Endometrium (tissue), 2 donors: ENCODE results near the gene NIPAL4.

ENCODE experiments used
- FAIRE-seq: peaks from 2 replicates; lab custom pipeline; 2012; peaks lifted over from hg19 to GRCh38; lab: Jason Lieb, UNC
- donor health status: control.
- donor health status: control.

The NIPAL4 gene

GRCh38 chr5:157486221-157486681 lies 26.2 kb downstream of the NIPAL4 start:
- no peak for FAIRE-seq

GRCh38 chr5:157486861-157487260 lies 26.8 kb downstream of the NIPAL4 start:
- no peak for FAIRE-seq

GRCh38 chr5:157487358-157487757 lies 27.3 kb downstream of the NIPAL4 start:
- FAIRE-seq = no peak

- FAIRE-seq = no peak
These were observed 31.5 kb downstream of the NIPAL4 start for GRCh38 chr5:157491471-157491995.

- FAIRE-seq = no peak
These were observed 32.9 kb downstream of the NIPAL4 start for GRCh38 chr5:157492886-157493285.

- no peak for FAIRE-seq
These were observed 34.3 kb downstream of the NIPAL4 start for GRCh38 chr5:157494178-157494832.

- FAIRE-seq = no peak
These were observed 36.9 kb downstream of the NIPAL4 start for GRCh38 chr5:157496864-157497263.

- FAIRE-seq = no peak
These were observed 38.0 kb downstream of the NIPAL4 start for GRCh38 chr5:157497875-157498611.

GRCh38 chr5:157502143-157502647 lies 42.2 kb downstream of the NIPAL4 start:
- no peak for FAIRE-seq

GRCh38 chr5:157504053-157504452 lies 44.0 kb downstream of the NIPAL4 start:
- no peak for FAIRE-seq

GRCh38 chr5:157505496-157505895 lies 45.5 kb downstream of the NIPAL4 start:
- FAIRE-seq = no peak

GRCh38 chr5:157506066-157506590 lies 46.1 kb downstream of the NIPAL4 start:
- no peak for FAIRE-seq

- FAIRE-seq = no peak
These were observed 47.2 kb downstream of the NIPAL4 start for GRCh38 chr5:157506981-157507780.

GRCh38 chr5:157509093-157509492 lies 49.1 kb downstream of the NIPAL4 start:
- no peak for FAIRE-seq

GRCh38 chr5:157509587-157509986 lies 49.6 kb downstream of the NIPAL4 start:
- FAIRE-seq = no peak

- no peak for FAIRE-seq
These were observed 50.7 kb downstream of the NIPAL4 start for GRCh38 chr5:157510682-157511081.

GRCh38 chr5:157511651-157512644 lies 51.9 kb downstream of the NIPAL4 start:
- FAIRE-seq = peak; percentile 86

GRCh38 chr5:157513182-157513581 lies 53.2 kb downstream of the NIPAL4 start:
- FAIRE-seq = no peak

GRCh38 chr5:157514974-157515373 lies 55.0 kb downstream of the NIPAL4 start:
- FAIRE-seq = no peak

- FAIRE-seq = no peak
These were observed 56.0 kb downstream of the NIPAL4 start for GRCh38 chr5:157516006-157516405.
